IMR-90 (cell line): ENCODE results near the gene CABP4. TPM values are rescaled to one million over a fixed set of nuclear protein-coding genes. Genes with fewer than 3 reads are reported as not detected.

ENCODE experiments used
- ATAC-seq: fragments of 200-7000 bp; cut with Tn5 transposase; 2 replicates; pipeline ENCODE4 v1.9.1; 2020; ENCODE audit warnings: low read depth, mild to moderate bottlenecking, moderate library complexity
- BruUV-seq: library from RNA; stranded (reverse); fragments of 400-500 nt; replicated peaks from 2 replicates; lab custom pipeline; 2021; lab: Mats Ljungman, UMichigan
- CTCF ChIA-PET: fragments of 300-600 bp; formaldehyde crosslinking; extraction: SDS; loops from one replicate; lab custom pipeline; 2021; ENCODE audit warnings: antibody characterized with exemption; lab: Yijun Ruan, JAX
- POLR2A ChIA-PET: fragments of 300-600 bp; sonication (Branson Sonifier 250); formaldehyde crosslinking; loops from one replicate; lab custom pipeline; 2022; ENCODE audit warnings: antibody characterized with exemption; ENCODE audit not compliant: unreplicated experiment; lab: Charles Lee
- DNase-seq: peaks from one replicate; pipeline ENCODE4 v3.0.0; 2013
- H2AFZ ChIP-seq: replicated peaks from 2 replicates; pipeline ENCODE3; 2013; ENCODE audit warnings: low read length, mild to moderate bottlenecking; ENCODE audit not compliant: poor library complexity
- H2AK5ac ChIP-seq: 2 replicates; pipeline ENCODE4 v1.6.1; 2013; ENCODE audit warnings: low read depth, low read length, inconsistent platforms
- H2AK9ac ChIP-seq: replicated peaks from 2 replicates; pipeline ENCODE3; 2013; ENCODE audit warnings: mild to moderate bottlenecking, low read depth, low read length, moderate library complexity; ENCODE audit not compliant: poor library complexity
- H2BK120ac ChIP-seq: 2 replicates; pipeline ENCODE4 v1.6.1; 2013; ENCODE audit warnings: low read depth, low read length, inconsistent platforms
- H2BK15ac ChIP-seq: 3 replicates; pipeline ENCODE4 v1.6.1; 2013; ENCODE audit warnings: low read depth, low read length, inconsistent platforms
- H2BK20ac ChIP-seq: 2 replicates; pipeline ENCODE4 v1.6.1; 2013; ENCODE audit warnings: low read depth, mild to moderate bottlenecking, inconsistent platforms, low read length, moderate library complexity
- H2BK5ac ChIP-seq: 2 replicates; pipeline ENCODE4 v1.6.1; 2013; ENCODE audit warnings: mild to moderate bottlenecking, low read depth, low read length, inconsistent platforms; ENCODE audit not compliant: poor library complexity, severe bottlenecking
- H3K14ac ChIP-seq: replicated peaks from 2 replicates; pipeline ENCODE4 v1.6.1; 2013; ENCODE audit warnings: low read depth, low read length, inconsistent platforms
- H3K18ac ChIP-seq: 2 replicates; pipeline ENCODE4 v1.6.1; 2013; ENCODE audit warnings: low read depth, low read length, control low read depth
- H3K23ac ChIP-seq: 2 replicates; pipeline ENCODE4 v1.6.1; 2013; ENCODE audit warnings: low read depth, low read length, inconsistent platforms
- H3K27ac ChIP-seq: 2 replicates; pipeline ENCODE4 v1.5.1; 2013; ENCODE audit warnings: mild to moderate bottlenecking, control low read depth, low read length; ENCODE audit not compliant: insufficient read depth
- H3K27me3 ChIP-seq: 2 replicates; pipeline ENCODE4 v1.6.1; 2013; ENCODE audit warnings: low read length; ENCODE audit not compliant: control insufficient read depth, insufficient read depth
- H3K36me3 ChIP-seq: 2 replicates; pipeline ENCODE4 v1.6.1; 2013; ENCODE audit warnings: low read length, mixed read lengths; ENCODE audit not compliant: control insufficient read depth, insufficient read depth
- H3K4ac ChIP-seq: 2 replicates; pipeline ENCODE4 v1.6.1; 2013; ENCODE audit warnings: low read depth, low read length, inconsistent platforms
- H3K4me1 ChIP-seq: 2 replicates; pipeline ENCODE4 v1.6.1; 2013; ENCODE audit warnings: low read length, mixed read lengths; ENCODE audit not compliant: control insufficient read depth, insufficient read depth
- H3K4me2 ChIP-seq: 2 replicates; pipeline ENCODE4 v1.6.1; 2013; ENCODE audit warnings: low read depth, mild to moderate bottlenecking, control low read depth, low read length, moderate library complexity
- H3K4me3 ChIP-seq: 2 replicates; pipeline ENCODE4 v1.5.1; 2013; ENCODE audit warnings: low read depth, mild to moderate bottlenecking, control low read depth, low read length, moderate library complexity; ENCODE audit not compliant: insufficient read depth
- H3K56ac ChIP-seq: 2 replicates; pipeline ENCODE4 v1.6.1; 2013; ENCODE audit warnings: low read length, inconsistent platforms; ENCODE audit not compliant: insufficient read depth; ENCODE audit errors: extremely low read depth
- H3K79me1 ChIP-seq, 2 experiments: 2 replicates each; pipeline ENCODE4 v1.6.1; 2013; ENCODE audit warnings: low read length in 2 of 2, inconsistent platforms in 1 of 2, low read depth in 1 of 2
- H3K9ac ChIP-seq: 2 replicates; pipeline ENCODE4 v1.6.1; 2013; ENCODE audit warnings: low read depth, low read length, control low read depth
- H3K9me1 ChIP-seq: 2 replicates; pipeline ENCODE4 v1.6.1; 2013; ENCODE audit warnings: low read length, inconsistent platforms; ENCODE audit not compliant: insufficient read depth
- H3K9me3 ChIP-seq: 2 replicates; pipeline ENCODE4 v1.6.1; 2013; ENCODE audit warnings: low read length; ENCODE audit not compliant: control insufficient read depth, insufficient read depth
- H4K20me1 ChIP-seq: 2 replicates; pipeline ENCODE4 v1.6.1; 2013; ENCODE audit warnings: low read length, inconsistent platforms; ENCODE audit not compliant: insufficient read depth
- H4K5ac ChIP-seq: 2 replicates; pipeline ENCODE4 v1.6.1; 2013; ENCODE audit warnings: mild to moderate bottlenecking, low read depth, low read length, control low read depth
- H4K8ac ChIP-seq, 2 experiments: 2 replicates each; pipeline ENCODE4 v1.6.1; 2013; ENCODE audit warnings: low read depth in 2 of 2, low read length in 2 of 2, control low read depth in 1 of 2, inconsistent platforms in 1 of 2
- H4K91ac ChIP-seq: 2 replicates; pipeline ENCODE4 v1.6.1; 2013; ENCODE audit warnings: low read depth, low read length, inconsistent platforms; ENCODE audit not compliant: insufficient read depth
- BHLHE40 ChIP-seq: fragments of 150-350 bp; IDR thresholded peaks from 2 replicates; pipeline ENCODE4 v1.6.1; 2016; ENCODE audit warnings: mild to moderate bottlenecking, low read depth, low read length
- CHD1 ChIP-seq: IDR thresholded peaks from 2 replicates; pipeline ENCODE4 v1.6.1; 2012; ENCODE audit warnings: low read depth, low read length, improper control_type of control experiment
- MAFK ChIP-seq: IDR thresholded peaks from 2 replicates; pipeline ENCODE4 v1.6.1; 2012; ENCODE audit warnings: low read depth, low read length, improper control_type of control experiment
- MAZ ChIP-seq: IDR thresholded peaks from 2 replicates; pipeline ENCODE4 v1.6.1; 2012; ENCODE audit warnings: low read depth, mild to moderate bottlenecking, low read length, improper control_type of control experiment, moderate library complexity, borderline replicate concordance
- MXI1 ChIP-seq: IDR thresholded peaks from 2 replicates; pipeline ENCODE4 v1.6.1; 2012; ENCODE audit warnings: low read depth, mild to moderate bottlenecking, low read length, moderate library complexity, borderline replicate concordance
- RAD21 ChIP-seq: IDR thresholded peaks from 2 replicates; pipeline ENCODE4 v1.6.1; 2012; ENCODE audit warnings: low read length, improper control_type of control experiment
- RCOR1 ChIP-seq: IDR thresholded peaks from 2 replicates; pipeline ENCODE4 v1.6.1; 2012; ENCODE audit warnings: mild to moderate bottlenecking, low read length, improper control_type of control experiment; ENCODE audit not compliant: insufficient replicate concordance
- SMC3 ChIP-seq: fragments of 150-350 bp; IDR thresholded peaks from 2 replicates; pipeline ENCODE4 v1.6.1; 2016; ENCODE audit warnings: low read depth, mild to moderate bottlenecking, antibody characterized with exemption, low read length, moderate library complexity
- USF2 ChIP-seq: fragments of 150-350 bp; IDR thresholded peaks from 2 replicates; pipeline ENCODE4 v1.6.1; 2017; ENCODE audit warnings: mild to moderate bottlenecking, antibody characterized with exemption, low read length, low read depth
- WGBS, 2 experiments: methylation state at CpG; one replicate each; pipeline versions ENCODE4 v1.1.5 to v1.1.7; 2013; ENCODE audit warnings: missing lambda C conversion rate in 2 of 2; ENCODE audit not compliant: insufficient read length in 1 of 2; ENCODE audit errors: extremely low coverage in 2 of 2; 5-methylcytosine and 5-hydroxymethylcytosine counted together
- dilution Hi-C: fragments of 300-500 bp; cut with HindIII; formaldehyde crosslinking; loops from one replicate; pipeline ENCODE4 v1.14.3; 2018; ENCODE audit warnings: low sequenced_read_pairs; ENCODE audit not compliant: unreplicated experiment
- in situ Hi-C: fragments of 300-500 bp; cut with MboI; formaldehyde crosslinking; loops from 3 replicates; pipeline ENCODE4 v1.14.3; 2019; ENCODE audit warnings: low sequenced_read_pairs, inconsistent platforms, mixed read lengths
- intact Hi-C: fragments of 100-400 bp; cut with micrococcal nuclease; formaldehyde crosslinking; loops from 2 replicates; pipeline ENCODE4 v1.10.0; 2022
- polyA plus RNA-seq, 3 experiments: library from polyadenylated mRNA; depleted of rRNA; stranded (reverse); fragments of >200 nt; gene quantifications; 2 replicates each; pipeline ENCODE4 v1.2.3, GENCODE V29; 2012; ENCODE audit warnings: low replicate concordance in 1 of 3
- total RNA-seq: library from RNA; depleted of rRNA; stranded (reverse); fragments of >200 nt; gene quantifications from 2 replicates; pipeline ENCODE4 v1.2.3, GENCODE V29; 2012
- TF ChIP-seq, protein P1 (sequence below): conservative IDR thresholded peaks from 2 replicates; pipeline ENCODE4 v1.5.1; 2012; ENCODE audit warnings: mild to moderate bottlenecking, low read depth, low read length, improper control_type of control experiment

CABP4 gene
- total and polyA plus RNA-seq, 2 of the 4 experiments (the other 2 are of a cell fraction) = not detected

- Histone ChIP-seq H2BK120ac (no peak overlapping the region; the same call in 1 of the 2 replicates), H3K27me3 (peaks cover 3% of the 10 kb centered on the region; the same call in 1 of the 2 replicates), H2AFZ (peak overlapping the region; percentile 98), H4K5ac (peak overlapping the region; percentile 31; the same call in 1 of the 2 replicates), H2AK9ac (peak overlapping the region; percentile 99), H4K20me1 (no peaks in the 10 kb centered on the region), H2BK20ac (no peak overlapping the region), H3K9me1 (peaks cover 12% of the 10 kb centered on the region), H3K4me2 (peak overlapping the region; percentile 94), H3K27ac (peak overlapping the region; percentile 78), H3K4ac (peak overlapping the region; percentile 79), H3K18ac (no peak overlapping the region; the same call in 1 of the 2 replicates), H4K8ac (peak overlapping the region; percentile 77 to 84), H3K4me3 (peak overlapping the region; percentile 87), H3K56ac (peak overlapping the region; percentile 52), H3K79me1 (peaks cover 4 to 24% of the 10 kb centered on the region in 2 experiments; a peak in 2 of 4 replicates), H2AK5ac (peak overlapping the region; percentile 86), H2BK15ac (no peak overlapping the region), H3K9me3 (no peaks in the 10 kb centered on the region), H2BK5ac (peak overlapping the region; percentile 66), H3K9ac (peak overlapping the region; percentile 79), H4K91ac (peak overlapping the region; percentile 39), H3K23ac (peak overlapping the region; percentile 95), H3K36me3 (peaks cover 2% of the 10 kb centered on the region; the same call in 1 of the 2 replicates), H3K4me1 (peaks cover 9% of the 10 kb centered on the region), H3K14ac (peak overlapping the region; percentile 83)
- no peak for TF ChIP-seq MAFK
- TF ChIP-seq RAD21 = no peak
- TF ChIP-seq, protein P1, sequence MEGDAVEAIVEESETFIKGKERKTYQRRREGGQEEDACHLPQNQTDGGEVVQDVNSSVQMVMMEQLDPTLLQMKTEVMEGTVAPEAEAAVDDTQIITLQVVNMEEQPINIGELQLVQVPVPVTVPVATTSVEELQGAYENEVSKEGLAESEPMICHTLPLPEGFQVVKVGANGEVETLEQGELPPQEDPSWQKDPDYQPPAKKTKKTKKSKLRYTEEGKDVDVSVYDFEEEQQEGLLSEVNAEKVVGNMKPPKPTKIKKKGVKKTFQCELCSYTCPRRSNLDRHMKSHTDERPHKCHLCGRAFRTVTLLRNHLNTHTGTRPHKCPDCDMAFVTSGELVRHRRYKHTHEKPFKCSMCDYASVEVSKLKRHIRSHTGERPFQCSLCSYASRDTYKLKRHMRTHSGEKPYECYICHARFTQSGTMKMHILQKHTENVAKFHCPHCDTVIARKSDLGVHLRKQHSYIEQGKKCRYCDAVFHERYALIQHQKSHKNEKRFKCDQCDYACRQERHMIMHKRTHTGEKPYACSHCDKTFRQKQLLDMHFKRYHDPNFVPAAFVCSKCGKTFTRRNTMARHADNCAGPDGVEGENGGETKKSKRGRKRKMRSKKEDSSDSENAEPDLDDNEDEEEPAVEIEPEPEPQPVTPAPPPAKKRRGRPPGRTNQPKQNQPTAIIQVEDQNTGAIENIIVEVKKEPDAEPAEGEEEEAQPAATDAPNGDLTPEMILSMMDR = no peak
- no peak for TF ChIP-seq CHD1
- TF ChIP-seq RCOR1 = no peak
- TF ChIP-seq MAZ = no peak
- TF ChIP-seq MXI1 = no peak
- no peak for TF ChIP-seq SMC3
- no peak for TF ChIP-seq BHLHE40
- TF ChIP-seq USF2 = no peak
- CTCF ChIA-PET = interaction anchor here (1.5 kb wide), 1 partner anchor 67 kb away, joined by 3 read pairs; the partner anchor contains the start of gene PPP1CA
- POLR2A ChIA-PET = interaction anchor here (0.6 kb wide), 1 partner anchor 25 kb away, joined by 6 read pairs; the partner anchor contains the start of gene CORO1B
- dilution Hi-C loops (no loop called here), intact Hi-C loops (loop anchor here (1.0 kb wide), 1 partner anchor 25 kb away; the partner anchor contains the start of gene CORO1B), in situ Hi-C loops (no loop called here)
- BruUV-seq = no TSS peak
- DNase-seq (no peak), ATAC-seq (no peak)
- WGBS, 2 experiments = 0% methylated on average over 1 of the region's 6 CpGs; no CpG with 5 or more reads in 1 of the 2 experiments
Measured at GRCh38 chr11:67468456-67468758, 13.3 kb downstream of the CABP4 start.
